ENCODE results near the gene STRA8. TPM values are rescaled to one million over a fixed set of nuclear protein-coding genes. Genes with fewer than 3 reads are reported as not detected.
"Not testable (repeated sequence)": the region's sequence is repeated elsewhere in the genome, so short reads cannot be mapped to it uniquely, and the experiment has no call there.

The STRA8 gene
- total RNA-seq, 5 donors from 2014 or later (not counting 1 experiment from before 2014, with no cell fraction given): not detected

DNA sequence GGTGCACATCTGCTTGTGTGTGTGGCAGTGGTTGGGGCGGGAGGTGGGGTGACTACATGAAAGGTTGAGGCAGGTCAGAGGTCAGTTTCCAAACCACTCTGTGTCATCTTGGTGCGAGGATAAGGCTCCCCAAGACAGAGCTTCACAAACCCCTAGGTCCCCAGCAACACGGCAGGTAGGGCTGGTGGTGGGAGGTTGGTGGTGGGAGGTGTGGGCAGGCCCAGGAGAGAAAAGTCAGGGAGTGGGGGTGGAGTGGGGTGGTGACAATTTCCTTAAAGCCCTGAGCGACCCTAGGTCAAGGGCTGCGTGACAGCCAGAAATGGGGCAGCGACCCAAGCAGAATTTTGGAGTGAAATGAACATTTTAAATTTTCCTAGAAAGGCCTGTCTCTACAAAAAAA is 1.6 kb upstream of the STRA8 start:
- Histone ChIP-seq H3K4me1 (ENCODE audit: control insufficient read depth in 1 of 2, extremely low read depth in 1 of 2, insufficient read depth in 2 of 2, low read length in 2 of 2) (no peaks in the 10 kb centered on the region), H3K9me3 (no peaks in the 10 kb centered on the region), H3K4me3 (ENCODE audit: control insufficient read depth in 1 of 2, extremely low read depth in 1 of 2, low read length in 1 of 2) (no peak overlapping the region), H3K27ac (ENCODE audit: low read length) (no peak overlapping the region), H3K27me3 (replicated peaks in 1 of 2; ENCODE audit: control insufficient read depth in 2 of 2, extremely low read depth in 1 of 2, insufficient read depth in 2 of 2, low read length in 1 of 2) (no peaks in the 10 kb centered on the region), H3K36me3 (ENCODE audit: control insufficient read depth in 2 of 2, extremely low read depth in 1 of 2, insufficient read depth in 1 of 2, low read length in 1 of 2) (no peaks in the 10 kb centered on the region)
- ChIA-PET CTCF (interaction anchor here (0.6 kb wide), 2 partner anchors 194 to 502 kb away, joined by 7 read pairs; no protein-coding TSS in a partner anchor), POLR2A (interaction anchor here in 1 of 2 donors (0.7 kb wide), 1 partner anchor 808 kb away, joined by 4 read pairs; no protein-coding TSS in a partner anchor)
- Mint-ChIP-seq H3K4me3 (no peak overlapping the region), H3K4me1 (peaks cover 0 to 5% (median 5%) of the 10 kb centered on the region in 3 donors), H3K27me3 (no peaks in the 10 kb centered on the region), H3K9me3 (no peaks in the 10 kb centered on the region), H3K27ac (no peak overlapping the region), H3K36me3 (no peaks in the 10 kb centered on the region)
- DNase-seq: no peak
- no peak for ATAC-seq (replicated peaks in 1 of 4)
- WGBS (ENCODE audit: insufficient coverage): no CpG with 5 or more reads among the region's 6 CpGs

DNA sequence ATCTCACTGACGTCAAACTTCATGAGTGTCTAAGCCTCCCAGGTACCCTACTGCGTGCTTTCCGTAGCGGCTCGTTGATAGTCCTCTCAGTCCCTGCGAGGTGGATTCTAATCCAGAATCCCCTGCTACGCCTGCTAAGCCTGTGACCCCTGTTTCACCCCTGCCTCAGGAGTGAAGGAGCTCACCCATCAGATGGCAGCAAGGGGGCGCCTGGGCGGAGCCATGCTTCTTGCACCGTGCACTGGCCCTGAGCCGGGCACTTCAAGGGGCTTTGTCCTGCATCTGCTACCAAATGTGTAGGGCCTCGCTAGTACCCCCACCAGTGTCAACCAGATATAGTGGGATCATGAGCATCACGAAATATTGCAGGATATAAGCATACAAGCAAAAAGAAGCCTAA is 918 bp upstream of the STRA8 start:
- Histone ChIP-seq H3K4me1 (ENCODE audit: control insufficient read depth in 1 of 2, extremely low read depth in 1 of 2, insufficient read depth in 2 of 2, low read length in 2 of 2) (no peaks in the 10 kb centered on the region), H3K9me3 (no peaks in the 10 kb centered on the region), H3K27me3 (replicated peaks in 1 of 2; ENCODE audit: control insufficient read depth in 2 of 2, extremely low read depth in 1 of 2, insufficient read depth in 2 of 2, low read length in 1 of 2) (no peaks in the 10 kb centered on the region), H3K27ac (ENCODE audit: low read length) (no peak overlapping the region), H3K36me3 (ENCODE audit: control insufficient read depth in 2 of 2, extremely low read depth in 1 of 2, insufficient read depth in 1 of 2, low read length in 1 of 2) (no peaks in the 10 kb centered on the region), H3K4me3 (ENCODE audit: control insufficient read depth in 1 of 2, extremely low read depth in 1 of 2, low read length in 1 of 2) (no peak overlapping the region)
- no peak for ATAC-seq (replicated peaks in 1 of 4)
- ChIA-PET CTCF (interaction anchor here in 1 of 2 donors (0.6 kb wide), 1 partner anchor 193 kb away, joined by 7 read pairs; no protein-coding TSS in a partner anchor), POLR2A (no interaction called here)
- no peaks in the 10 kb centered on the region for H3K9me3 Mint-ChIP-seq
- no peak overlapping the region for H3K27ac Mint-ChIP-seq
- no peaks in the 10 kb centered on the region for H3K27me3 Mint-ChIP-seq
- no peaks in the 10 kb centered on the region for H3K36me3 Mint-ChIP-seq
- H3K4me3 Mint-ChIP-seq: no peak overlapping the region
- no peak for DNase-seq
- peaks cover 0 to 5% (median 5%) of the 10 kb centered on the region in 3 donors for H3K4me1 Mint-ChIP-seq
- WGBS (ENCODE audit: insufficient coverage): 93% methylated on average over 11 of the region's 13 CpGs

DNA sequence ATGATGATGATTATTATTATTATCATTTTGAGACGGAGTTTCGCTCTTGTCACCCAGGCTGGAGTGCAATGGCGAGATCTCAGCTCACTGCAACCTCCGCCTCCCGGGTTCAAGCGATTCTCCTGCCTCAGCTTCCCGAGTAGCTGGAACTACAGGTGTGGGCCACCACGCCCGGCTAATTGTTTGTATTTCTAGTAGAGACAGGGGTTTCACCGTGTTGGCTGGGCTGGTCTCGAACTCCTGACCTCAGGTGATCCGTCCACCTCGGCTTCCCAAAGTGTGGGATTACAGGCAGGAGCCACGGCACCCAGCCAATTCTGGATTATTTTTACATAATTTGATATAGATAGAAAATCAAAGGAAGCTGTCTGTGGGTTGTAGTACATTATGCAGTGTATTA is 457 bp downstream of the STRA8 start:
- H3K27me3 ChIP-seq (replicated peaks in 1 of 2; ENCODE audit: control insufficient read depth in 2 of 2, extremely low read depth in 1 of 2, insufficient read depth in 2 of 2, low read length in 1 of 2); H3K27ac Mint-ChIP-seq; H3K4me1 Mint-ChIP-seq; H3K9me3 ChIP-seq; CTCF ChIA-PET; H3K4me3 ChIP-seq (ENCODE audit: control insufficient read depth in 1 of 2, extremely low read depth in 1 of 2, low read length in 1 of 2); ATAC-seq (replicated peaks in 1 of 4); H3K4me1 ChIP-seq (ENCODE audit: control insufficient read depth in 1 of 2, extremely low read depth in 1 of 2, insufficient read depth in 2 of 2, low read length in 2 of 2); H3K36me3 Mint-ChIP-seq; H3K9me3 Mint-ChIP-seq; H3K4me3 Mint-ChIP-seq; H3K27me3 Mint-ChIP-seq; H3K36me3 ChIP-seq (ENCODE audit: control insufficient read depth in 2 of 2, extremely low read depth in 1 of 2, insufficient read depth in 1 of 2, low read length in 1 of 2); POLR2A ChIA-PET; H3K27ac ChIP-seq (ENCODE audit: low read length); DNase-seq: not testable (repeated sequence)
- 100% methylated on average over 1 of the region's 14 CpGs for WGBS (ENCODE audit: insufficient coverage)

DNA sequence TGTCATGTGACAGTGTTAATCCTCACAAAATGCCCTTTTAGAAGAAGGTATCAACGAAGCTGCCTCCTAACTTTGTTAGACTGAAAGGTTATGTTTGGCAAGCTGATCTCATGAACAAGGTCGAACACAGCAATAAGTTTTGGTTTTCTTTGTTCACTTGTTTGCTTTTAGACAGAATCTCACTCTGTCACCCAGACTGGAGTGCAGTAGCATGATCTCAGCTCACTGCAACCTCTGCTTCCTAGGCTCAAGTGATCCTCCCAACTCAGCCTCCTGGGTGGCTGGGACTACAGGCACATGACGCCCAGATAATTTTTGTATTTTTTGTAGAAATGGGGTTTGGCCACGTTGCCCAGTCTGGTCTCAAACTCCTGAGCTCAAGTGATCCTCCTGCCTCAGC is 1.1 kb downstream of the STRA8 start:
- ChIA-PET CTCF (interaction anchor here in 1 of 2 donors (0.6 kb wide), 1 partner anchor 156 kb away, joined by 3 read pairs; no protein-coding TSS in a partner anchor), POLR2A (no interaction called here)
- H3K36me3 ChIP-seq (ENCODE audit: control insufficient read depth in 2 of 2, extremely low read depth in 1 of 2, insufficient read depth in 1 of 2, low read length in 1 of 2): no peaks in the 10 kb centered on the region
- no peak overlapping the region for H3K27ac ChIP-seq (ENCODE audit: low read length)
- peaks cover 0 to 4% of the 10 kb centered on the region in 2 experiments for H3K27me3 ChIP-seq (replicated peaks in 1 of 2; ENCODE audit: control insufficient read depth in 2 of 2, extremely low read depth in 1 of 2, insufficient read depth in 2 of 2, low read length in 1 of 2)
- ATAC-seq (replicated peaks in 1 of 4): no peak
- no peaks in the 10 kb centered on the region for H3K9me3 ChIP-seq
- no peak overlapping the region for H3K4me3 Mint-ChIP-seq
- WGBS (ENCODE audit: insufficient coverage): 100% methylated on average over 1 of the region's 4 CpGs
- no peaks in the 10 kb centered on the region for H3K4me1 ChIP-seq (ENCODE audit: control insufficient read depth in 1 of 2, extremely low read depth in 1 of 2, insufficient read depth in 2 of 2, low read length in 2 of 2)
- H3K4me3 ChIP-seq (ENCODE audit: control insufficient read depth in 1 of 2, extremely low read depth in 1 of 2, low read length in 1 of 2): no peak overlapping the region
- H3K27ac Mint-ChIP-seq: no peak overlapping the region
- no peaks in the 10 kb centered on the region for H3K27me3 Mint-ChIP-seq
- peaks cover 0 to 5% (median 5%) of the 10 kb centered on the region in 3 donors for H3K4me1 Mint-ChIP-seq
- no peaks in the 10 kb centered on the region for H3K9me3 Mint-ChIP-seq
- DNase-seq: no peak
- H3K36me3 Mint-ChIP-seq: no peaks in the 10 kb centered on the region

DNA sequence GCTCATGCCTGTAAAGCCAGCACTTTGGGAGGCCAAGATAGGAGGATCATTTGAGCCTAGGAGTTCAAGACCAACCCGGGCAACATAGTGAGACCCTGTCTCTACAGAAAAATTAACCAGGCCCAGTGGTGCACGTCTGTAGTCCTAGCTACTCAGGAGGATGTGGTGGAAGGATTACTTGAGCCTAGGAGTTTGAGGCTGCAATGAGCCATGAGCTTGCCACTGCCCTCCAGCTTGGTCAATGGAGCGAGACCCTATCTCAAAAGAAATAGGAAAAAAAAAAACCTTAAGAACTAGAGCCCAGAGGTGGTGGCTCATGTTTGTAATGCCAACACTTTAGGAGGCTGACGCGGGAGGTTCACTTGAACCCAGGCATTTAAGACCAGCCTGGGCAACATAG is 2.2 kb downstream of the STRA8 start:
- Histone ChIP-seq H3K36me3 (ENCODE audit: control insufficient read depth in 2 of 2, extremely low read depth in 1 of 2, insufficient read depth in 1 of 2, low read length in 1 of 2) (no peaks in the 10 kb centered on the region), H3K4me1 (ENCODE audit: control insufficient read depth in 1 of 2, extremely low read depth in 1 of 2, insufficient read depth in 2 of 2, low read length in 2 of 2) (no peaks in the 10 kb centered on the region), H3K27ac (ENCODE audit: low read length) (no peak overlapping the region), H3K27me3 (replicated peaks in 1 of 2; ENCODE audit: control insufficient read depth in 2 of 2, extremely low read depth in 1 of 2, insufficient read depth in 2 of 2, low read length in 1 of 2) (peaks cover 0 to 4% of the 10 kb centered on the region in 2 experiments), H3K9me3 (no peaks in the 10 kb centered on the region), H3K4me3 (ENCODE audit: control insufficient read depth in 1 of 2, extremely low read depth in 1 of 2, low read length in 1 of 2) (no peak overlapping the region)
- H3K4me1 Mint-ChIP-seq: peaks cover 0 to 5% (median 5%) of the 10 kb centered on the region in 3 donors
- ATAC-seq (replicated peaks in 1 of 4): no peak
- no peak for DNase-seq
- WGBS (ENCODE audit: insufficient coverage): 93% methylated on average over 2 of the region's 5 CpGs
- no peak overlapping the region for H3K27ac Mint-ChIP-seq
- CTCF ChIA-PET: interaction anchor here in 1 of 2 donors (0.6 kb wide), 1 partner anchor 670 kb away, joined by 3 read pairs; no protein-coding TSS in a partner anchor
- H3K27me3 Mint-ChIP-seq: peaks cover 0 to 5% of the 10 kb centered on the region in 2 donors
- H3K4me3 Mint-ChIP-seq: no peak overlapping the region
- POLR2A ChIA-PET: no interaction called here
- no peaks in the 10 kb centered on the region for H3K36me3 Mint-ChIP-seq
- no peaks in the 10 kb centered on the region for H3K9me3 Mint-ChIP-seq

DNA sequence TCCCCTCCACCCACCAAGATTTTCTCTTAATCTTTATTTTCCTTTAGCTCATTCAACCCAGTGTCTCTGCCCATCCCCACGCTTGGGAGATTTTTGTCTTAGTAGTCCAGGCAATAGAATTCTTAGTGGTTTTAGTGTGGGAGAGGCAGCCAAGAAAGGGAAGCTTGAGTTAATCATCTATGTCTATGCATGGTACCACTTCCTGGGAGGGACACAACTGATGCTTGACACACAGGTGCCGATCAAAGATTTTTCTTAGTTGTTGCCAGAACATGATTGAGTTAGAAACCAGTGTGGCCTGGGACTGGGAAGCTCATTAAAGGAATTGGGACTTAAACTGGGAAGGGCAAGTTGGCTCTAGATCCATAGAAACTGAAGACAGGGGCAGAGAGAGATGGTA is 3.1 kb downstream of the STRA8 start:
- ATAC-seq (replicated peaks in 1 of 4): no peak
- no peak for DNase-seq
- H3K36me3 ChIP-seq (ENCODE audit: control insufficient read depth in 2 of 2, extremely low read depth in 1 of 2, insufficient read depth in 1 of 2, low read length in 1 of 2): no peaks in the 10 kb centered on the region
- 0% methylated on average over 1 of the region's 2 CpGs for WGBS (ENCODE audit: insufficient coverage)
- no peaks in the 10 kb centered on the region for H3K9me3 Mint-ChIP-seq
- H3K27ac Mint-ChIP-seq: no peak overlapping the region
- H3K4me3 Mint-ChIP-seq: no peak overlapping the region
- POLR2A ChIA-PET: no interaction called here
- no peak overlapping the region for H3K27ac ChIP-seq (ENCODE audit: low read length)
- H3K36me3 Mint-ChIP-seq: no peaks in the 10 kb centered on the region
- no peaks in the 10 kb centered on the region for H3K9me3 ChIP-seq
- H3K4me1 ChIP-seq (ENCODE audit: control insufficient read depth in 1 of 2, extremely low read depth in 1 of 2, insufficient read depth in 2 of 2, low read length in 2 of 2): no peaks in the 10 kb centered on the region
- H3K4me3 ChIP-seq (ENCODE audit: control insufficient read depth in 1 of 2, extremely low read depth in 1 of 2, low read length in 1 of 2): no peak overlapping the region
- H3K4me1 Mint-ChIP-seq: peaks cover 0 to 5% (median 5%) of the 10 kb centered on the region in 3 donors
- H3K27me3 Mint-ChIP-seq: peaks cover 4 to 5% of the 10 kb centered on the region in 2 donors
- H3K27me3 ChIP-seq (replicated peaks in 1 of 2; ENCODE audit: control insufficient read depth in 2 of 2, extremely low read depth in 1 of 2, insufficient read depth in 2 of 2, low read length in 1 of 2): peaks cover 0 to 9% of the 10 kb centered on the region in 2 experiments
- CTCF ChIA-PET: interaction anchor here in 1 of 2 donors (0.6 kb wide), 1 partner anchor 663 kb away, joined by 3 read pairs; no protein-coding TSS in a partner anchor

All from T-cell (primary cell).